ENCODE data around the gene BLOC1S6. TPM values are rescaled to one million over a fixed set of nuclear protein-coding genes. Genes with fewer than 3 reads are reported as not detected.

BLOC1S6 gene
- total and polyA plus RNA-seq, 9 of the 15 experiments (the other 6 are each of a cell fraction or from before 2014, with no cell fraction given) = 18.2 to 72.4 (median 38.4) TPM

DNA sequence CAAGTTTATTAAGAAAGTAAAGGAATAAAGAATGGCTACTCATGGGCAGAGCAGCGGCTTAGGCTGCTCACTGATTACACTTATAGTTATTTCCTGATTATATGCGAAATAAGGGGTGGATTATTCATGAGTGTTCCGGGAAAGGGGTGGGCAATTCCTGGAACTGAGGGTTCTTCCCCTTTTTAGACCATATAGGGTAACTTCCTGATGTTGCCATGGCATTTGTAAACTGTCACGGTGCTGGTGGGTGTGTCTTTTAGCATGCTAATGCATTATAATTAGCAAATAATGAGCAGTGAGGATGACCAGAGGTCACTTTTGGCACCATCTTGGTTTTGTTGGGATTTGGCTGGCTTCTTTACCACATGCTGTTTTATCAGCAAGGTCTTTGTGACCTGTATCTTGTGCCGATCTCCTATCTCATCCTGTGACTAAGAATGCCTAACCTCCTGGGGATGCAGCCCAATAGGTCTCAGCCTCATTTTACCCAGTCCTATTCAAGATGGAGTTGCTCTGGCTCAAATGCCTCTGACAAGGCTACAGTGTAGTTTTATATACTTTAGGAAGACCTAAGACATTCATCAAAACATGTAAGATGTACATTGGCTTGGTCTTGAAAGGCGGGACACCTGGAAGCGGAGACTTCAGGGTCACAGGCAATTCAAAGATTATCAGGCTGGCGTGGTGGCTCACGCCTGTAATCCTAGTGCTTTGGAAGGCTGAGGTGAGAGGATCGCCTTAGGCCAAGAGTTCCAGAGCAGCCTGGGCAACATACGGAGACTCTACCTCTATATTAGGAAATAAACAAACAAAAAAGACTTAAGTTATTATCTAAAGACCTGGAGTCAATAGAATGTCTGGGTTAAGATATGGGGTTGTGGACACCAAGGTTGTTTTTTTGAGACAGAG, 3.2 kb upstream of the BLOC1S6 start (continued):
- TF ChIP-seq, protein P1, sequence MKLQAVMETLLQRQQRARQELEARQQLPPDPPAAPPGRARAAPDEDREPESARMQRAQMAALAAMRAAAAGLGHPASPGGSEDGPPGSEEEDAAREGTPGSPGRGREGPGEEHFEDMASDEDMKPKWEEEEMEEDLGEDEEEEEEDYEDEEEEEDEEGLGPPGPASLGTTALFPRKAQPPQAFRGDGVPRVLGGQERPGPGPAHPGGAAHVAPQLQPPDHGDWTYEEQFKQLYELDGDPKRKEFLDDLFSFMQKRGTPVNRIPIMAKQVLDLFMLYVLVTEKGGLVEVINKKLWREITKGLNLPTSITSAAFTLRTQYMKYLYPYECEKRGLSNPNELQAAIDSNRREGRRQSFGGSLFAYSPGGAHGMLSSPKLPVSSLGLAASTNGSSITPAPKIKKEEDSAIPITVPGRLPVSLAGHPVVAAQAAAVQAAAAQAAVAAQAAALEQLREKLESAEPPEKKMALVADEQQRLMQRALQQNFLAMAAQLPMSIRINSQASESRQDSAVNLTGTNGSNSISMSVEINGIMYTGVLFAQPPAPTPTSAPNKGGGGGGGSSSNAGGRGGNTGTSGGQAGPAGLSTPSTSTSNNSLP (IDR thresholded peaks at IDR 0.05; ENCODE audit: borderline replicate concordance, low read depth, low read length) = no peak
- TF ChIP-seq SMARCA5 (IDR thresholded peaks at IDR 0.05) (no peak), LCOR (CRISPR knock-in tag; IDR thresholded peaks at IDR 0.05) (no peak), KDM2B (CRISPR knock-in tag; IDR thresholded peaks at IDR 0.05) (no peak), ZNF76 (CRISPR knock-in tag; IDR thresholded peaks at IDR 0.05; ENCODE audit: borderline replicate concordance) (peak; percentile 99), MTA2 (IDR thresholded peaks at IDR 0.05; ENCODE audit: low read depth) (no peak), RNF2 (IDR thresholded peaks at IDR 0.05) (no peak), EGR1 (conservative IDR thresholded peaks at IDR 0.05) (no peak), FOXK1 (CRISPR knock-in tag; IDR thresholded peaks at IDR 0.05; ENCODE audit: borderline replicate concordance) (no peak), ZBTB8A (IDR thresholded peaks at IDR 0.05; ENCODE audit: partially characterized antibody) (no peak), NONO (IDR thresholded peaks at IDR 0.05; ENCODE audit: low read depth in 2 of 2, low read length in 1 of 2) (no peak), ERF (CRISPR knock-in tag; IDR thresholded peaks at IDR 0.05) (peak; percentile 99), ELF1 (tag; IDR thresholded peaks at IDR 0.05) (peak; percentile 77), ZNF696 (CRISPR knock-in tag; conservative IDR thresholded peaks at IDR 0.05) (0 out of 2 replicates have a peak, but pooled peaks have one; percentile 54), CBX3 (IDR thresholded peaks at IDR 0.05; ENCODE audit: borderline replicate concordance in 1 of 2, low read length in 2 of 2) (no peak), FOXJ2 (tag; IDR thresholded peaks at IDR 0.05) (peak; percentile 84), POLR2A (conservative IDR thresholded peaks at IDR 0.05) (no peak), NELFE (IDR thresholded peaks at IDR 0.05; ENCODE audit: insufficient read depth, insufficient read length) (no peak)
- TF ChIP-seq, protein P2, sequence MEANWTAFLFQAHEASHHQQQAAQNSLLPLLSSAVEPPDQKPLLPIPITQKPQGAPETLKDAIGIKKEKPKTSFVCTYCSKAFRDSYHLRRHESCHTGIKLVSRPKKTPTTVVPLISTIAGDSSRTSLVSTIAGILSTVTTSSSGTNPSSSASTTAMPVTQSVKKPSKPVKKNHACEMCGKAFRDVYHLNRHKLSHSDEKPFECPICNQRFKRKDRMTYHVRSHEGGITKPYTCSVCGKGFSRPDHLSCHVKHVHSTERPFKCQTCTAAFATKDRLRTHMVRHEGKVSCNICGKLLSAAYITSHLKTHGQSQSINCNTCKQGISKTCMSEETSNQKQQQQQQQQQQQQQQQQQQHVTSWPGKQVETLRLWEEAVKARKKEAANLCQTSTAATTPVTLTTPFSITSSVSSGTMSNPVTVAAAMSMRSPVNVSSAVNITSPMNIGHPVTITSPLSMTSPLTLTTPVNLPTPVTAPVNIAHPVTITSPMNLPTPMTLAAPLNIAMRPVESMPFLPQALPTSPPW (CRISPR knock-in tag; IDR thresholded peaks at IDR 0.05) = peak; percentile 74
- TF ChIP-seq, protein P3, sequence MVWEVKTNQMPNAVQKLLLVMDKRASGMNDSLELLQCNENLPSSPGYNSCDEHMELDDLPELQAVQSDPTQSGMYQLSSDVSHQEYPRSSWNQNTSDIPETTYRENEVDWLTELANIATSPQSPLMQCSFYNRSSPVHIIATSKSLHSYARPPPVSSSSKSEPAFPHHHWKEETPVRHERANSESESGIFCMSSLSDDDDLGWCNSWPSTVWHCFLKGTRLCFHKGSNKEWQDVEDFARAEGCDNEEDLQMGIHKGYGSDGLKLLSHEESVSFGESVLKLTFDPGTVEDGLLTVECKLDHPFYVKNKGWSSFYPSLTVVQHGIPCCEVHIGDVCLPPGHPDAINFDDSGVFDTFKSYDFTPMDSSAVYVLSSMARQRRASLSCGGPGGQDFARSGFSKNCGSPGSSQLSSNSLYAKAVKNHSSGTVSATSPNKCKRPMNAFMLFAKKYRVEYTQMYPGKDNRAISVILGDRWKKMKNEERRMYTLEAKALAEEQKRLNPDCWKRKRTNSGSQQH (CRISPR knock-in tag; IDR thresholded peaks at IDR 0.05) = peak; percentile 98
- TF ChIP-seq, protein P4, sequence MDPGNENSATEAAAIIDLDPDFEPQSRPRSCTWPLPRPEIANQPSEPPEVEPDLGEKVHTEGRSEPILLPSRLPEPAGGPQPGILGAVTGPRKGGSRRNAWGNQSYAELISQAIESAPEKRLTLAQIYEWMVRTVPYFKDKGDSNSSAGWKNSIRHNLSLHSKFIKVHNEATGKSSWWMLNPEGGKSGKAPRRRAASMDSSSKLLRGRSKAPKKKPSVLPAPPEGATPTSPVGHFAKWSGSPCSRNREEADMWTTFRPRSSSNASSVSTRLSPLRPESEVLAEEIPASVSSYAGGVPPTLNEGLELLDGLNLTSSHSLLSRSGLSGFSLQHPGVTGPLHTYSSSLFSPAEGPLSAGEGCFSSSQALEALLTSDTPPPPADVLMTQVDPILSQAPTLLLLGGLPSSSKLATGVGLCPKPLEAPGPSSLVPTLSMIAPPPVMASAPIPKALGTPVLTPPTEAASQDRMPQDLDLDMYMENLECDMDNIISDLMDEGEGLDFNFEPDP (CRISPR knock-in tag; IDR thresholded peaks at IDR 0.05) = peak; percentile 96
- TF ChIP-seq, protein P5, sequence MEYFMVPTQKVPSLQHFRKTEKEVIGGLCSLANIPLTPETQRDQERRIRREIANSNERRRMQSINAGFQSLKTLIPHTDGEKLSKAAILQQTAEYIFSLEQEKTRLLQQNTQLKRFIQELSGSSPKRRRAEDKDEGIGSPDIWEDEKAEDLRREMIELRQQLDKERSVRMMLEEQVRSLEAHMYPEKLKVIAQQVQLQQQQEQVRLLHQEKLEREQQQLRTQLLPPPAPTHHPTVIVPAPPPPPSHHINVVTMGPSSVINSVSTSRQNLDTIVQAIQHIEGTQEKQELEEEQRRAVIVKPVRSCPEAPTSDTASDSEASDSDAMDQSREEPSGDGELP (CRISPR knock-in tag; IDR thresholded peaks at IDR 0.05; ENCODE audit: borderline replicate concordance) = no peak

Data from K562 (cell line).